Measurements from ENCODE around the gene RNF126.
"Not testable (repeated sequence)": the region's sequence is repeated elsewhere in the genome, so short reads cannot be mapped to it uniquely, and the experiment has no call there.

RNF126 gene

GRCh38 chr19:608155-609003, 54.6 kb downstream of the RNF126 start:
- no peak overlapping the region for H3K4me3 ChIP-seq
- H3K36me3 ChIP-seq, result peaks cover 7% of the 10 kb centered on the region
- H3K9me3 ChIP-seq, result no peaks in the 10 kb centered on the region
- peak overlapping the region; percentile 48; the same call in 1 of the 2 replicates for H3K9ac ChIP-seq
- H3K4me2 ChIP-seq, result peak overlapping the region; percentile 91
- peak overlapping the region; percentile 85 for H3K27ac ChIP-seq
- no peak for TF ChIP-seq Cebpa-rat (IDR thresholded peaks at IDR 0.05)
- H3K27me3 ChIP-seq, result no peaks in the 10 kb centered on the region
- no peaks in the 10 kb centered on the region for H4K20me1 ChIP-seq
- H3K4me1 ChIP-seq, result peaks cover 59% of the 10 kb centered on the region

GRCh38 chr19:607301-608154, 55.5 kb downstream of the RNF126 start:
- Histone ChIP-seq H3K4me3 (no peak overlapping the region), H4K20me1 (no peaks in the 10 kb centered on the region), H3K4me2 (peak overlapping the region; percentile 91; the same call in 1 of the 2 replicates), H3K4me1 (peaks cover 52% of the 10 kb centered on the region), H3K27me3 (no peaks in the 10 kb centered on the region), H3K9me3 (peaks cover 7% of the 10 kb centered on the region; the same call in 1 of the 2 replicates), H3K36me3 (no peaks in the 10 kb centered on the region), H3K9ac (0 out of 2 replicates have a peak overlapping the region, but pooled peaks have one; percentile 48), H3K27ac (peak overlapping the region; percentile 85; the same call in 1 of the 2 replicates)
- no peak for TF ChIP-seq Cebpa-rat (IDR thresholded peaks at IDR 0.05)

DNA sequence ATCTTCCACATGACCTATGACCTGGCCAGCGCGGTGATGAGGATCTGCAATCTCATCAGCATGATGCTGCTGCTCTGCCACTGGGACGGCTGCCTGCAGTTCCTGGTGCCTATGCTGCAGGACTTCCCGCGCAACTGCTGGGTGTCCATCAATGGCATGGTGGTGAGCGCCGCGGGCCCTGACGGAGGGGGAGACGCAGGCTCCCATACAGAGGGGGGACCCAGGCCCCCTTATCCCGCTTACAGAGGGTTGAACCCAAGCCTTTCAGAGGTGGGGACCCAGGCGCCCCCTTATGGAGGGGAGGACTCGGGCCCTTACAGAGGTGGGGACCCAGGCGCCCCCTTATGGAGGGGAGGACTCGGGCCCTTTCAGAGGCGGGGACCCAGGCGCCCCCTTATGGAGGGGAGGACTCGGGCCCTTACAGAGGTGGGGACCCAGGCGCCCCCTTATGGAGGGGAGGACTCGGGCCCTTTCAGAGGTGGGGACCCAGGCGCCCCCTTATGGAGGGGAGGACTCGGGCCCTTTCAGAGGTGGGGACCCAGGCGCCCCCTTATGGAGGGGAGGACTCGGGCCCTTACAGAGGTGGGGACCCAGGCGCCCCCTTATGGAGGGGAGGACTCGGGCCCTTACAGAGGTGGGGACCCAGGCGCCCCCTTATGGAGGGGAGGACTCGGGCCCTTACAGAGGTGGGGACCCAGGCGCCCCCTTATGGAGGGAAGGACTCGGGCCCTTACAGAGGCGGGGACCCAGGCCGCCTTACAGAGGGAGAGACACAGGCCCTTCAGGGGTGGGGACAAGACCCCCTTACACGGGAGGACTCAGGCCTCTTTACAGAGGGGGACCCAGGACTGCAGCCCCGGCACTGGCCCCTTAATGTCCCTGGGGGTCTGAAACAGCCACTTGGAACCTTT, 57.7 kb downstream of the RNF126 start:
- H3K27ac ChIP-seq, H3K4me2 ChIP-seq: not testable (repeated sequence)
- H3K9me3 ChIP-seq, result peaks cover 24% of the 10 kb centered on the region

DNA sequence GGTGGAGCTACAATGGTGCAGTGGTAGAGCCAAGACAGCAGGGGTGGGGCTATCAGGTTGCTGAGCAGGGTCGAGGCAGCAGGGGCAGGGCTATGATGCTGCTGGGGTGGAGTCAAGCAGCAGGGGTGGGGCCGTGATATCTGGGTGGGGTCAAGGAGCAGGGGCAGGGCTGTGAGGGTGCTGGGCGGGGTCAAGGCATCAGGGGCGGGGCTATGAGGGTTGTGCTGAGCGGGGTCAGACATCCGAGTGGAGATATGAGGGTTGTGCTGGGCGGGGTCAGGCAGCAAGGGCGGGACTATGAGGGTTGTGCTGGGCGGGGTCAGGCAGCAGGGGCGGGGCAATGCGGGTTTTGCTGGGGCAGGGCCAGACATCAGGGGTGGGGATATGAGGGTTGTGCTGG, 58.7 kb downstream of the RNF126 start:
- Histone ChIP-seq H3K9ac (no peak overlapping the region), H3K9me3 (peaks cover 24% of the 10 kb centered on the region), H3K4me2 (no peak overlapping the region), H3K4me1 (peaks cover 24% of the 10 kb centered on the region), H3K36me3 (no peaks in the 10 kb centered on the region), H3K27me3 (no peaks in the 10 kb centered on the region), H3K4me3 (no peak overlapping the region), H4K20me1 (no peaks in the 10 kb centered on the region), H3K27ac (no peak overlapping the region)
- TF ChIP-seq Cebpa-rat (IDR thresholded peaks at IDR 0.05), result no peak

More for the DNA sequence above, 57.7 kb downstream of the RNF126 start:
- H3K4me1 ChIP-seq, result peaks cover 34% of the 10 kb centered on the region
- H4K20me1 ChIP-seq, H3K9ac ChIP-seq, H3K27me3 ChIP-seq, H3K36me3 ChIP-seq, H3K4me3 ChIP-seq: not testable (repeated sequence)

- not testable (repeated sequence) for H3K27ac ChIP-seq, H3K9ac ChIP-seq, H3K36me3 ChIP-seq, H3K4me3 ChIP-seq, H3K27me3 ChIP-seq, H3K4me2 ChIP-seq, H4K20me1 ChIP-seq
- H3K9me3 ChIP-seq, result peaks cover 24% of the 10 kb centered on the region
- H3K4me1 ChIP-seq, result peaks cover 18% of the 10 kb centered on the region
Measured at GRCh38 chr19:603779-604178, 59.2 kb downstream of the RNF126 start.

GRCh38 chr19:603302-603639, 59.7 kb downstream of the RNF126 start:
- Histone ChIP-seq H3K9me3 (peaks cover 24% of the 10 kb centered on the region), H3K4me1 (peaks cover 13% of the 10 kb centered on the region)
- not testable (repeated sequence) for H4K20me1 ChIP-seq, H3K4me3 ChIP-seq, H3K36me3 ChIP-seq, H3K27ac ChIP-seq, H3K9ac ChIP-seq, H3K4me2 ChIP-seq, H3K27me3 ChIP-seq

GRCh38 chr19:602391-603301, 60.4 kb downstream of the RNF126 start:
- TF ChIP-seq Cebpa-rat (IDR thresholded peaks at IDR 0.05), result no peak
- Histone ChIP-seq H3K36me3 (no peaks in the 10 kb centered on the region), H3K4me1 (peaks cover 11% of the 10 kb centered on the region), H3K4me3 (no peak overlapping the region), H3K27ac (no peak overlapping the region), H3K9me3 (peaks cover 24% of the 10 kb centered on the region), H4K20me1 (no peaks in the 10 kb centered on the region), H3K27me3 (no peaks in the 10 kb centered on the region), H3K4me2 (no peak overlapping the region), H3K9ac (no peak overlapping the region)

DNA sequence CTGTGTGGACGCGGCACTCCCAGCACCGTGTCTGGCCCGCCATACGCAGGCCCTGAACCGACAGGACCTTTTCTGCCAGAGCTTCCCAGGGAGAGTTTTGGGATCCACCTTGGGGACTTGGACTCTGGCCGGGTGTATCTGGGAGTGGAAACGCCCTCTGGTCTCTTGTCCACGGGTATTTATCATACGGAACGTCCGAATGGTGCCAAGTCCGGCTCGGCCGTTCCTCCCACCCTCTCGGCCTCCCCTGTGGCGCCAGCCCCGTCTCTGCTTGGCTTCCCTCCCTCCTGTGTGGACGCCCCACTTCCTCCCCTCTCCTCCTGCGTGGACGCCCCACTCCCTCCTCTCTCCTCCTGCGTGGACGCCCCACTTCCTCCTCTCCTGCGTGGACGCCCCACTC, 61.2 kb downstream of the RNF126 start:
- no peaks in the 10 kb centered on the region; the same call in 1 of the 2 replicates for H4K20me1 ChIP-seq
- no peak overlapping the region for H3K27ac ChIP-seq
- H3K4me1 ChIP-seq, result peaks cover 7% of the 10 kb centered on the region
- H3K4me3 ChIP-seq, result no peak overlapping the region
- H3K4me2 ChIP-seq, result no peak overlapping the region
- no peaks in the 10 kb centered on the region for H3K27me3 ChIP-seq
- no peak for TF ChIP-seq Cebpa-rat (IDR thresholded peaks at IDR 0.05)
- peaks cover 24% of the 10 kb centered on the region for H3K9me3 ChIP-seq
- H3K36me3 ChIP-seq, result no peaks in the 10 kb centered on the region
- H3K9ac ChIP-seq, result no peak overlapping the region

Measured in BLaER1 (cell line).